Neural crest cell (in vitro differentiated cells): ENCODE measurements around the gene PHF13. TPM values are rescaled to one million over a fixed set of nuclear protein-coding genes. Genes with fewer than 3 reads are reported as not detected.
"Not testable (repeated sequence)": the region's sequence is repeated elsewhere in the genome, so short reads cannot be mapped to it uniquely, and the experiment has no call there.

Experiments used
- DNase-seq: peaks from one replicate; pipeline ENCODE4 v3.0.0; 2021; ENCODE audit warnings: low read depth, mixed read lengths, low spot score
- H3K27ac Mint-ChIP-seq: one replicate; pipeline ENCODE4 v1.8.0; 2021; ENCODE audit warnings: mild to moderate bottlenecking, mixed read lengths; ENCODE audit not compliant: unreplicated experiment
- H3K27me3 Mint-ChIP-seq: 2 replicates; pipeline ENCODE4 v1.8.0; 2021; ENCODE audit warnings: low read depth, mild to moderate bottlenecking, mixed read lengths
- H3K36me3 Mint-ChIP-seq: 2 replicates; pipeline ENCODE4 v1.8.0; 2021; ENCODE audit warnings: low read depth, mild to moderate bottlenecking, mixed read lengths
- H3K4me1 Mint-ChIP-seq: 2 replicates; pipeline ENCODE4 v1.8.0; 2021; ENCODE audit warnings: mixed read lengths
- H3K4me3 Mint-ChIP-seq: one replicate; pipeline ENCODE4 v1.8.0; 2021; ENCODE audit warnings: mild to moderate bottlenecking, mixed read lengths
- H3K9me3 Mint-ChIP-seq: 2 replicates; pipeline ENCODE4 v1.8.0; 2021; ENCODE audit warnings: mixed read lengths
- total RNA-seq: library from RNA; stranded (reverse); gene quantifications from 2 replicates; pipeline ENCODE4 v1.2.1, GENCODE V29; 2021
- TF ChIP-seq, protein P1 (sequence below): fragments of 200-600 bp; sonication (generic); conservative IDR thresholded peaks from 2 replicates; pipeline ENCODE4 v1.5.0; 2021; ENCODE audit warnings: antibody characterized with exemption, mild to moderate bottlenecking

The PHF13 gene
- total RNA-seq, 1 donor from 2014 or later, result 33.5 TPM

DNA sequence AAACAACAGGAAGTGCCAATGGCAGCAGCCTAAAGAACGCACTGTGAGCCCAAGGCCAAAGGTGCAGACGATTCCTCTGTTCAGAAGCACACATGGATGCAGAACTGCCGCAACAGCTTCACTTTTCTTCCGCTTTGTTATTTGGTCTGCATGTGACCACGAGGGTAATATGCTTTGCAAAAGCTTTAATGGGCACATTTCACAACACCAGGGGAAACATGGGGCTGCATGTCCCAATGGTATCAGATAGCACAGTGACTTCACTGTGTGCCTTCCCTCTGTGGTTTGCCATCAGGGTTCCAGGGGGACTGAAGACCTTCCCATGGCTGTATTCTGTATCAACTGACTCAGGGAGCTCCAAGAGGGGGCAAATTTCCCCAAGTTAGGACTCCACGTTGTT lies 39.5 kb downstream of the PHF13 start:
- no peak for DNase-seq
- Mint-ChIP-seq H3K27ac (no peak overlapping the region), H3K36me3 (peaks cover 4% of the 10 kb centered on the region), H3K27me3 (no peaks in the 10 kb centered on the region), H3K9me3 (no peaks in the 10 kb centered on the region), H3K4me1 (peaks cover 13% of the 10 kb centered on the region), H3K4me3 (no peak overlapping the region)
- TF ChIP-seq, protein P1, sequence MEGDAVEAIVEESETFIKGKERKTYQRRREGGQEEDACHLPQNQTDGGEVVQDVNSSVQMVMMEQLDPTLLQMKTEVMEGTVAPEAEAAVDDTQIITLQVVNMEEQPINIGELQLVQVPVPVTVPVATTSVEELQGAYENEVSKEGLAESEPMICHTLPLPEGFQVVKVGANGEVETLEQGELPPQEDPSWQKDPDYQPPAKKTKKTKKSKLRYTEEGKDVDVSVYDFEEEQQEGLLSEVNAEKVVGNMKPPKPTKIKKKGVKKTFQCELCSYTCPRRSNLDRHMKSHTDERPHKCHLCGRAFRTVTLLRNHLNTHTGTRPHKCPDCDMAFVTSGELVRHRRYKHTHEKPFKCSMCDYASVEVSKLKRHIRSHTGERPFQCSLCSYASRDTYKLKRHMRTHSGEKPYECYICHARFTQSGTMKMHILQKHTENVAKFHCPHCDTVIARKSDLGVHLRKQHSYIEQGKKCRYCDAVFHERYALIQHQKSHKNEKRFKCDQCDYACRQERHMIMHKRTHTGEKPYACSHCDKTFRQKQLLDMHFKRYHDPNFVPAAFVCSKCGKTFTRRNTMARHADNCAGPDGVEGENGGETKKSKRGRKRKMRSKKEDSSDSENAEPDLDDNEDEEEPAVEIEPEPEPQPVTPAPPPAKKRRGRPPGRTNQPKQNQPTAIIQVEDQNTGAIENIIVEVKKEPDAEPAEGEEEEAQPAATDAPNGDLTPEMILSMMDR, result no peak

DNA sequence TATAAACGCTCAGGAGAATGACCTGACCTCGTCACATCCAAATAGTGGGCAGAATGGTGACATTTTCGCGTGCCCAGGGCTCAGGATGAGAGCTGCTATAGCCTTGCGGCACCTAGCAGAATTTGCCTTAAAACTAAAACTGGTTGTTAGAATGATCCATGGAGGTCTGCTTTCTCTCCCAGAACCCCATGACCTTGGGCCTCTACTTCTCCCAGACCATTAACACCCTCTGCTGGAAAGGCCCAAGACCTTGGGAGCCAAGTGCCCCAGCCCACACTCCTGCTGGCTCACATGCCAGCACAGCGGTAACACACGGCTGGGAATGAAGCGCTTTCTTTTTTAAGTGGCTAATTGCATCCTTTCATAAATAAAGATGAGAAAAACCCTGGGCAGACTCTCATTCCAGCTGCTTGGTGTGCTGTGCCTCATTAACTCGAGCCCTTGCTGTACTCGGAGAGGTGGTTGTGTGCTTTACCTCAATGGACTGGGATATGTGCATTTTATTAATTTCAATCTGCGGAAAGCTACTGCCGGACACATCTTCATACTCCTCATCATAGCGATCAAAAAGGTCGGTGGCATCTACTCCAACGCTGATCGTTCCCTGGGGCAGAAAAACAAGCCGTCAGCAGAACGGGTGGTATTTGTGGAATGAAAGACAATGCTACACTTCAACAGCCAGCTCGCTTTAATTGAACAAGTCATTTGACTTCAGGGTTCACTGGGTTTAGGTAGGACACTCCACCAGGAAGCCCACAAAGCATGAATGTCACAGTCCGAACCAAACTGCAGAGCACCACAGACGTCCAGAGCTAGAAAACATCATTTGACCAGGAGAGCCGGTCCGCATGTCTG lies 40.1 kb downstream of the PHF13 start:
- Mint-ChIP-seq H3K36me3 (peaks cover 4% of the 10 kb centered on the region), H3K27ac (no peak overlapping the region), H3K4me3 (no peak overlapping the region), H3K9me3 (no peaks in the 10 kb centered on the region), H3K27me3 (no peaks in the 10 kb centered on the region), H3K4me1 (peaks cover 13% of the 10 kb centered on the region)
- TF ChIP-seq, protein P1, result no peak
- no peak for DNase-seq

DNA sequence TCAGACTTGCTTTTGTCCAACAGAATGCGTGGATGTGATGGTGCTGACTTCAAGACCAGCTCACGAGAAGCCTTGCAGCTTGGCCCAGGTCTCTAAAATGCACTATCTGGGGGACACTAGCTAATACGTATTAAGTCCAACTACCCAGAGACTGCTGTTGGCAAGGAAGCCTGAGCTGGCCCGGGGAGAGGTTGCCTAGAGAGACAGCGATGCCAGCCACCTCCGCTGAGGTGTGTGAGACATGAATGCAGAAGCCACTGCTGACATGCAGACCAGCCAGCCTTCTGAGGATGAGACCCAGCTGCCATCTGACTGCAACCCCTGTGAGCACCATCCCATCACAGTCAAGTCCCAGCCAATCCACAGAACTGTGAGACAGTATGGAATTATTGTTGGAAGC lies 43.6 kb downstream of the PHF13 start:
- TF ChIP-seq, protein P1, result no peak
- Mint-ChIP-seq H3K4me3 (no peak overlapping the region), H3K27ac (no peak overlapping the region), H3K4me1 (peaks cover 13% of the 10 kb centered on the region), H3K36me3 (peaks cover 6% of the 10 kb centered on the region), H3K27me3 (no peaks in the 10 kb centered on the region), H3K9me3 (no peaks in the 10 kb centered on the region)
- no peak for DNase-seq

DNA sequence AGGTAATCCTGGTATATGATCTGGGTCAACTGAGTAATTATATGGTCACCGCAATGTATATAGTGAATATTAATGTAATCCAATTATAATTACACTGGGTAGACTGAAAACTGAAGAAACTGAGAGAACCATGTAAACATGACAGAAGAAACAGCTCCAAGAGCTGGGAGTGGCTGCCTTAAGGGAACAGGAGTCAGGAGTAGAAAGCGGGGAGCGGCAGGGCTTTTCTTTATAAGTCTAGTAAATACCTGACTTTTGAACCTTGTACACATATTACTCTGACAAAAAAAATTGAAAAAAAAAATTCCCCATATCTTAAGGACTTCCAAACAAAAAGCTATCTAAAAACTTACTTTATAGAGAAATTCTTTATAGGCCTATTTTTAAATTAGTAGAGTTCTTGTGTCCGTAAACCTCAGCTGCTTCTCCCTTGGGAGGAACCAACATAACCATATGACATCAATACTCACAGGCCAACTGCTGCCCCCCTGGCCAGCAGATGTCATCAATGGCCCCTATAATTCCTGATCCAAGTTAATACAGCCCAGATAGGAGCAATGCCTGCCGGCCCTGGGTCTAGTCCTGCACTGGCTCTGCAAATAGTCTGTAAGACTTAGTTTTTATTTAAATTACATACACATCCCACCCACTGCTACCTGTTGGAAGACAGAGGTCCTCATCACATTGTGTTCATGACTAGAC lies 45.0 kb downstream of the PHF13 start:
- H3K27me3 Mint-ChIP-seq, result no peaks in the 10 kb centered on the region
- no peaks in the 10 kb centered on the region for H3K9me3 Mint-ChIP-seq
- peaks cover 10% of the 10 kb centered on the region for H3K36me3 Mint-ChIP-seq
- DNase-seq, result no peak
- TF ChIP-seq, protein P1, result no peak
- peaks cover 8% of the 10 kb centered on the region for H3K4me1 Mint-ChIP-seq
- no peak overlapping the region for H3K27ac Mint-ChIP-seq
- H3K4me3 Mint-ChIP-seq, result no peak overlapping the region

DNA sequence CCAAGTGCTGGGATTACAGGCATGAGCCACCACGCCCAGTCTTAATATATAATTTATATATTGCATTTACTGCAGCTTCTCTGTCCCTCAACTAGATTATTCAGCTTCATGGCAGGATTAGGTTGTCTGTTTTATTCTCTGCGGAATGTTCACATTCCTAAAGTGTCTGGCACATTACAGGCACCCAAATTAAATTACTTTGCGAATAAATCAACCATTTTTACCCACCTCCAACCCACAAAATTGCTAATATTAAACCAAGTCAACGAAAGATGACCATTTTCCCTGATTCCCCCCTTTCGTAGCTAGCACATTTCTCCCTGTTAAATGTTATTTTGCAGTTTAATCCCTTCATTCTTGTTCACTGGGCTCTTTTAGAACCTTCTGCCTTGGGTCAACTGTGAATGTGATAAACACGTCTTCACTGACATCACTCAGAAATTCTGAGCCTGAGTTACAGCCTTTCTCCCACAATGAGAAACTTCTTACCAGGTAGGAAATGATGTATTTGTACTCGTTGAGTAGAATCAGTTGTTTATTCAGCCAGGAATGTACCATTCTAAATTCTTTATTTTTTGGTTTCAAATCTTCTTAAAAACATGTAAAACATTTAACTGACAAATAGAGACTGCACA lies 47.0 kb downstream of the PHF13 start:
- H3K4me1 Mint-ChIP-seq, result no peaks in the 10 kb centered on the region
- H3K27me3 Mint-ChIP-seq, result no peaks in the 10 kb centered on the region
- peaks cover 12% of the 10 kb centered on the region for H3K36me3 Mint-ChIP-seq
- H3K9me3 Mint-ChIP-seq, result no peaks in the 10 kb centered on the region
- TF ChIP-seq, protein P1, result no peak
- H3K27ac Mint-ChIP-seq, result no peak overlapping the region
- DNase-seq, result no peak
- no peak overlapping the region for H3K4me3 Mint-ChIP-seq

DNA sequence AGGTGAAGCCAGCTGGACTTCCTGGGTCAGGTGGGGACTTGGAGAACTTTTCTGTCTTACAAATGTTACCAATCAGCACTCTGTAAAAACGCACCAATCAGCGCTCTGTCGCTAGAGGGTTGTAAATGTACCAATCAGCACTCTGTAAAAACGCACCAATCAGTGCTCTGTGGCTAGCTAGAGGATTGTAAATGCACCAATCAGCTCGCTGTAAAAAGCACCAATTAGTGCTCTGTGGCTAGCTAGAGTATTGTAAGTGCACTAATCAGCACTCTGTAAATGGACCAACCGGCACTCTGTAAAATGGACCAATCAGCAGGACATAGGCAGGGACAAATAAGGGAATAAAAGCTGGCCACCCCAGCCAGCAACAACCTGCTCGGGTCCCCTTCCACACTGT lies 48.9 kb downstream of the PHF13 start:
- DNase-seq, H3K4me1 Mint-ChIP-seq, H3K27me3 Mint-ChIP-seq, H3K9me3 Mint-ChIP-seq, H3K27ac Mint-ChIP-seq, H3K4me3 Mint-ChIP-seq: not testable (repeated sequence)
- peaks cover 12% of the 10 kb centered on the region for H3K36me3 Mint-ChIP-seq
